Measurements from ENCODE around the gene LRRC49.
"Not testable (repeated sequence)": the region's sequence is repeated elsewhere in the genome, so short reads cannot be mapped to it uniquely, and the experiment has no call there.

The LRRC49 gene

DNA sequence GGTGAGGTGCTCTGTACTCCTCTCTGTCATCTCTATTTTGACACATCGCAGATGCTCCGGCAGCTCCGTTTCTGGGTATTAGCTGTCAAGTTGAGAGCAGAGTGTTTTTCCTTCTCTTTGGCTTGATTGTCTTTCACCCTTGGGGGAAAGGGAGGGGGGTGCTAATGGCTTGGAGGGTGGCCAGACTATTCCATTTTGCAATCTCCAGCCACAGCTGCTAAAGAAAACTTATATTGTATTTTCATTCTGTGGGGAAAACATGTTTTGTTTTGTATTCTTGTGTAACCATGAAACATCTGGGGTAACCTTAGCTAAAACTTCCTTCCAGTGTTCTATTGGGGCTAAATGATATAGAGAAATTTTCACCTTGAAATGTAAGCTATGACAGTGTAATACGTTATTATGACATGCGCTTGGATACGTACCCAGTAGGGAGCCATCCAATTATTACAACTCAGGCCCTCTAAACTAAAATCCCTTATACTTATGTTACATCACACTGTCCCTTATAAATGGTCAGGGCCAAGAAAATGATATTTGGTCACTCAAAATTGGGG is 24.6 kb upstream of the LRRC49 start:
- peak; percentile 77 for DNase-seq (ENCODE audit: low read depth)

DNA sequence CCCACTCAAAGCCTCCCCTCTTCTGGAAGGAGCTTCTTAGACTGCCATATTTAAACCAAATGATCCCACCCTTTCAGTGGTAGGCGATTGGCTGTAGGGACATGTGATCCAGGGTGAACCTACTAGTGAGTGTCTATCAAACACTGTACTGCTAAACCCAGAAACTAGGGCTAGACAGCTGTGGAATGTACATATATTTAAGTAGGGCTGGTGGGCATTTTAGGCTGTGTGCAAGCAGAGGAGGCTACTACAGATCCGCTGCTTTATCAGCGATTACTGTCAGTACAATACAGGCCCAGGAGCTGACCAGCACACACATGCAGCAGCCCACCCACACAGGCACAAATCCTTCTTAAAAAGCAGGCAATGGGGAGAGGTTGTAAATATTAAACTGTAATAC is 23.3 kb upstream of the LRRC49 start:
- no peak for DNase-seq (ENCODE audit: low read depth)

DNA sequence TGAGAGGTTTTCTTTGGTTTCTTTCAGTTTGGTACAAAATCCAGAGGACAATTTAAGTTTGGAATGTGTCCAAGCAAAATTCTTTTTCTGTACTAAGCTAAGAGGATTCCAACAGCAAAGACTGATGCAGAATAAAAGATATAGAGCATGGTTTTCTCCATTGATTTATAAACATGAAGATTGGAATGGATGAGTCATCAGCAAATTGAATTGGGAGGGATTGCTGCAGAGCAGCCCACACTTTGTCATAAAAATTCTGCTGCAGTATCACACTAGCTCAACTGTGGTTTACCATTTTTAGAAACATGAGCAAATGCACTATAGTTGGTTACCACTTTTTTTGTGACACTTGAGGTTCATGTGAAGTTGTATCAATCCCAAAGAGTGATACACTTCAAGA is 22.6 kb upstream of the LRRC49 start:
- DNase-seq (ENCODE audit: low read depth), result peak; percentile 79

DNA sequence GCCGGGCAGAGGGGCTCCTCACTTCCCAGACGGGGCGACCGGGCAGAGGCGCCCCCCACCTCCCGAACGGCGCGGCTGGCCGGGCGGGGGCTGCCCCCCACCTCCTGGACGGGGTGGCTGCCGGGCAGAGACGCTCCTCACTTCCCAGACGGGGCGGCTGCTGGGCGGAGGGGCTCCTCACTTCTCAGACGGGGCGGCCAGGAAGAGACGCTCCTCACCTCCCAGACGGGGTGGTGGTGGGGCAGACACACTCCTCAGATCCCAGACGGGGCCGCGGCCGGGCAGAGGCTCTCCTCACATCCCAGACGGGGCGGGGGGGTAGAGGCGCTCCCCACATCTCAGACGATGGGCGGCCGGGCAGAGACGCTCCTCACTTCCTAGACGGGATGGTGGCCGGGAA is 21.1 kb upstream of the LRRC49 start:
- not testable (repeated sequence) for DNase-seq (ENCODE audit: low read depth)

DNA sequence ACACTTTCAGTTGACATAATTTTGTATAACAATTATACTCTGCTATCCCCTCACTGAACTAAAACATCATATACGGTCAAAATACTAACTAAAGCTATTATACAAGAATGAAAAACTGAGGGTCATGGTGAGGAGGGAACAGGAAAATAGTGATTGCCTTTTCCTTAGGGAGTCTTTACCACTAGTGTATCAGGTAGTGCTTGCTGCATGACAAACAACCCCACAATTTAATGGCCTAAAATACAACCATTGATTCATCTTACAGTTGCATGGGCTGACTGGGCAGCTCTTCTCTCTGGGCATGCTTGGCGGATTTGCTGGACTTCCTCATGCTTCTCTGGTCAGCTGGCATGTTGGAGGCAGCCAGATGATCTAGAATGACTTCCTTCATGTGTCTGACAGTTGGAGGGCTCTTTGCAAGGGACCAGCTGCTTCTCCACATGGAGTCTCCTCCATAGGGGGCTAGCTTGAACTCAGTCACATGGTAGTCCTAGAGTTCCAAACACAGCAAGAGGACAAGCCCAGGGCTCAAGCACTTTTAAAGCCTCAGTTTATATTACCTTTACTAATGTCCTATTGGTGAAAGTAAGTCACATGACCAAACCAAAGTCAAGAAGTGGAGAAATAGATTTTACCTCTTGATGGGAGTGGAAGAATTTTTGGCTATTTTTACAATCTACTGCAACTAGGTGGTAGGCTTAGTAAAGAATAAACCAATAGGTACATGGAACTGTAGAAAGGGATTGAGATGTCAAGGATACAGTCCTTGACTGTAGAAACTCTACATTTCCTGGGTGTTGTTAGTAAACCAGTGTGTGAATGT is 19.2 kb upstream of the LRRC49 start:
- DNase-seq (ENCODE audit: low read depth), result no peak

DNA sequence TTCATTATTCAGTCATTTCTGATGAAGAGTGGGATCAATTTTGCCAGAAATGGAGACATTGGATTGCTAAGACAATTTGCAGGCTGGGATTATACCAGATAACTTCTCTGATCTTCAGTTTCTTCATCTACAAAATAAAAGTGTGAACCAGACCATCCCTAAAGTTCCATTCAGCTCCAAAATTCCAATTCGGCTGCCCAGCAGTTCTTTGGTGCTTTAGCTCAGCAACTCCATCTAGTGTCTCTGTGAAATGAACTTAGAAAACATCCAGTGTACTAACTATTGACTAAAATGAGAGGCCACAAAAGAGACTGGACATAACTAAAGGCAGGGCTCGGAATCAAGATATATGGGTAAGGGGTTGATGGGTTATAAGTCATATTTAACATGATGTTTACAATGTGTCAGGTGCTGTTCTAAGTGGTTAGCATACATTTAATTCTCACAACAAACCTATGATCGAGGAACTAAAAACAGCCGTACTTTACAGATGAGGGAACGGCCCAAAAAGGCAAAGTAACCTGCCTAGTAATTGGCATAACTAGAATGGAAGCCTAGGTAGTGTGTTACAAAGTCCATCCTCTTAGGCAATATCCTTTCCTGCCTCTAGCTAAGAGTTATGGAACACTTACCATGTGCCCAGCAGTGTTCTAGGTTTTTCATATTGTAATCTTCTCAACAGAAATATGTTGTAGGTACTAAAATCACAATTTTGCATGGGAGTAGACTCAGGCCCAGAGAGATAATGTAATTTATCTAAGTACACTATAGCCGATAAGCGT is 17.4 kb upstream of the LRRC49 start:
- DNase-seq (ENCODE audit: low read depth), result no peak

DNA sequence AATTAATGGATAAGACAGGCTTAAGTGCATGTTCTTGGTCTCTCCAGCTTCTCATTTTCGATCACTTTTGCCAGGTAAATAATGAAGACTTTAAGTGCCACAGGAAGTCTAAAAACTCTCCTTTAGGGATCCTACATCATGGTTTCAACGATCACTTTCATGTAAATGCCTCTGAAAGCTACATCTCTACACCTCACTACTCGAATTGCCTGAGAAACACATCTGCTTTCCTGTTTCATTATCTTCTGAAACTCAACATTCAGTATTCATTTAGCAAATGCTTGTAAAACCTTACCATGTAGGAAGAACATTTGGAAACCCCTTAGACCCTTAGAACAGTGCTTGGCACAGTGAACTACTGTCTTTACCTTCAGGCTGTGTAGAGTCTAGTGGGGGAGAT is 16.6 kb upstream of the LRRC49 start:
- no peak for DNase-seq (ENCODE audit: low read depth)

DNA sequence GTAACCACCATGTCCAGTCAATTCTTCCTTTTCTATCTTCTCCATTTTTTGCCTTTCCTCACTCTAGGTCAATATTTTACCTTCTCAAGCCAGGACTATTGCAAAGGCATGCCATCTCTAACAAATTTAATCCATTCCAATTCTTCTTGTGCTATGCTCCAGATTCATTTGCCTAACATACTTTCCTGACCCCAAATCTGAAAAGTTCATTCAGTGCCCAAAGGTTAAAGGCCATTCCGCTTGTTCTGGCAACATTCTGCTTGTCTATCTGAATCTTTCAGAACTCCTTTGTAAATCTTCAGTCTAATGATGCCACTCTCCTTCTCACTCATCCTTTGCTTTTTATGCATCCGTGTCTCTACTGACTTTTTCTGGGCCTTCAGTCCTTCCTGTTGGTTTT is 15.9 kb upstream of the LRRC49 start:
- DNase-seq (ENCODE audit: low read depth), result no peak

DNA sequence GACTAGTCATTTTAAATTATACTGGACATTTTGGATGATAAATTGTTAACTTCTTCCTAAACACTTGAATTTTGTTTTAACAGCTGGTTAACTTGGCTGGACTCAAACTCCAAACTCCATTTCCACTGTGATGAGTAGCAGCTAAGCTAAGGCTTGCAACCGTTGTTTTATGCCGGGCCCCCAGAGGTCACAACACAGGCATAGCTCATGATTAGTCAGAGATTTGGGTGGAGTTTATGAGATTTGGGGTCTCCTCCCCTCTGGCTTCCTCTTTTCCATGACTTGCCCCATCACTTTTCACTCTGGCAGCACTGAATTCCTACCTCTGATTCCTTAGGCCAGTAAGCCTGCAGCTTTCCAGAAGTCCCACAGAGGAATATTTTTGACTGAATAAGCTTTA is 13.2 kb upstream of the LRRC49 start:
- DNase-seq (ENCODE audit: low read depth), result peak; percentile 91

DNA sequence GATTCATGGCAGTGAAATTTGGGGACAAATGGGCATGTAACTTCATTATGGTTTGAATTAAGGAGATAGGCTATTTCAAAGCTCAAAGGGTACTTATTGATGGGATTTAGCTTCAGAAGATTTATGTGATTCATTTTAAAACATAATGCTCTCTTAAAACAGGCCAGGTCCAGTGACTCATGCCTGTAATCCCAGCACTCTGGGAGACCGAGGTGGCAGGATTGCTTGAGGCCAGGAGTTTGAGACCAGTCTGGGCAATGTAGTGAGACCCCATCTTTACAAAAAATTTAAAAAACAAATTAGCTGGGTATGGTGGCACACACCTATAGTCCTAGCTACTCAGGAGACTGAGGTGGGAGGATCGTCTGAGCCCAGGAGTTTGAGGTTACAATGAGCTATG is 11.8 kb upstream of the LRRC49 start:
- no peak for DNase-seq (ENCODE audit: low read depth)

DNA sequence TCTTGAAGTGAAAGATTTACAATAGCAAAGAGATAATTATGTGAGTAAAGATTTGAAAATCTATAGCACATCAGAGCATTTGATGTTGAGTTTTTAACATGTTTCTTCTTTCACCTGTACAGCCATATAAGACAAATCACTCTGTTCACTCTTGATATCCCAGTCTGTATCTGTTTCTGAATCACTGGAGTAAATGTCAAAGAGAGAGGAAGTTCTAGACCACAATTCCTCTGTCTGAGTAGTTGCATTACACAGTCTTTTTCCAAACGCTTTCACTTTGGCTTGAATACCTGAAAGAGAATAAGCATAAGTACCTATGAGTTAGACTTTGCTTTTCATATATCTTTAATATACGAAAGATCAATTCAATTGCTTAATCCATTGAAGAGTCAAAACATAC is 10.3 kb upstream of the LRRC49 start:
- no peak for DNase-seq (ENCODE audit: low read depth)

DNA sequence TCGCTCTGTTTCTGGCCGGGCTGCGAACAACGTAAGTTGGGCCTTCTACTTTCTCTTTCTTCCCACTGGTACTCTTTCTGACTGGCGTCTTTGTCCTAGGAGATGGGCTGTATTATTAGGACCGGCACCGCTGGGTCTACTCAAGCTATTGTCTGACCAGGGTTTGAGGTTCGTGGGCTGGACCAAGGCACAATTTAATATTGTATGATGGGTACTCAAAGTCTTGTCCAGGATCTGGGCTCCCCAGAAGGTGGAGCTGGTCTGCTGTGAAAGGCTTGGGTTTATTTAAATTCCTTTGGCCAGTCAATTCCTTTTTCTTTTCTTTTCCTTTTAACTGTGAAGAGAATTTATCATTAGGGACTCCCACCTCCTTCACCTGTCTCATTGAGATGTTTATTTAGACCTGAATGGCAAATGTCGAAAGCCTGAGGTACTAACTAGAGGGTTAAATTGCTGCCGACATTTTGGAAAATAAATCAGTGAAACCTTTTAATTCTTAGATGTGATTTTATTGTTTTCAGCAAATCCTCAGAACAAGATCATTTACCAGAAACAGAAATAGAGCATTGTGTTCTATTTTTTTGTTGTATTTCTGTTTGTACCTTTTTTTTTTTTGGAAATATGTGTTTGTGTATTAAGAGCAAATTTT is 410 bp downstream of the LRRC49 start:
- DNase-seq (ENCODE audit: low read depth), result peak; percentile 65

DNA sequence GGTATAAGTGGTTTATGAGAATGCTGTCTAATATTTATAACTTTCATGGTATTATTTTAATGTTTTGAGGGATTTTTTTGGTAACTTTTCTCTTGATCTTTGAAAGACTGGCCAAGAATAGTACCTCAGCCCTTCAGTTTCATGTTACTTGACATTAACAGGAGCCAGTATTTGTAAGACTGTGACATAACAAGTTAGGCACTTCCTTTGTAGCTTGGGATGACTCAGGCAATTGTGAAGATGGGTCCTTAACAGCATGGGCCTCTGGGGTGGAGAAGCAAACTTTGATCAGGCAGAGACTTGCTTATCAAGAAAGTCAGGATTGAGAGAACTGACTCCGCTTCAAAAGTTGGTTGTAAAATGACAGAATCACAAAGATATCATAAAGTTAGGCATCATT is 9.5 kb downstream of the LRRC49 start:
- DNase-seq (ENCODE audit: low read depth), result peak; percentile 57

DNA sequence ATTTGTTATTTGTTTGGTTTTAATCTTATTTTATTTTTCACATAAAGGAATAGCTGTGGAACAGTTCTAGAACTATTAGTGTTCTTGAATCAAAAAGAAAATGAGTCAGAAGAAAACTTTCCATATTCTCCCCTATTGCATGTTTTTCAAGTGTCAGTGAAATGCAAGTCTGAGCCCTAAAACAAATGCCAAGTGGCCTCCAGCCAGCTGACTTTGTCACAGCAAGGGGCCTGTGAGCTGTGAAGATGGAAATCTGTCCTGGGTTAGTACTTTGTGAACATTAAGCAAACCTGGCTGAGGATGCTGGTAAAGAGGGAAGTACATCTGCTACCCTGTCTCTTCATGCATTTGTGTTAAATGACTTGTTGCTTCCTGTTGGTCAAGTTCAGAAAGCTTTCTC is 14.2 kb downstream of the LRRC49 start:
- no peak for DNase-seq (ENCODE audit: low read depth)

DNA sequence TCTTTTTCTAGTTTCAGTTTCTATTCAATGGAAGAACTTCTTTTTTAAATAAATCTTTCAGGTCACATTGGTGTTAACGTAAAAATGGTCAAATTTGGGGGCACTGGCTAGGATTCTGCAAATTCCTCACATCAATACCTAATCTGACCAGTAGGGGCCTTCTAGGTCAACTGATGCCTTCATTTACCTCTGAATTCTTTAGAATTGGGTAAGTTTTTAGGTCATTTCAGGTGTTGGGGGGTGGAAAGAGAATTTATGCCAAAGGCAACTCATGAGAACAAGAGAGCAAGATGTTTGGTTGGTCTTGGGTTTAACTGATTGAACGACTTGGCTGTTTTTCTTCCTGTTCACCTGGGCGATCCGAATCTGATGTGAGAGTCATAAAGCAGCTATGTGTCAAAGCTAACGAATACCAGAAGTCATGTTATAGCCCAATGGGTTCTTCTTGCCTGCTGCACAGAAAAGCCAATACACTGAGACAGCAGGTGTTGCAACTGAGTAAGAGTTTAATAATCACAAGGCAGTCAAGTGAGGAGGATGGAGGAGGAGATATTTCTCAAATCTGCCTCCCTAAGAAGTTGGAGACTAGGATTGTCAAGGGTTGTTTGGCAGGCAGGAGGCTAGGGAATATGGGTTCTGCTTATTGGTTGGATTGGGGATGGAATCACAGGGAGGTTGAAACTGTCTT is 15.3 kb downstream of the LRRC49 start:
- DNase-seq (ENCODE audit: low read depth), result no peak

DNA sequence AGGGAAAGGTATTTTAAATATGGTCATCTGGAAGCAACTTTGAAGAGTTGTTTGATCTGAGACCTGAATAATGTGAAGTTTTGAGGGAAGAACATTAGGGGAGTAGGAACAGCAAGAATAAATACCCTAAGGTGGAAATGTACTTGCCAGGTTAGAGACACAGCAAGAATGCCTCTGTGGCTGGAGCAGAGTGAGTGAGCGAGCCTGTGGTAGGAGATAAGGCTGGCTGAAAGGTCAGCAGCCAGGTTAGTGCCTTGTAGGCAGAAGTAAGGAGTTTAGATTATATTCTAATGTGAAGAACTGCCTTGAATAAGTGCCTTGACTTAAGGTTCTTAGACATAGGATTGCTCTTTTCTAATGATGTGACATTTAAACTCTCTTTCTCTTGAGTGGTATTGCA is 18.3 kb downstream of the LRRC49 start:
- no peak for DNase-seq (ENCODE audit: low read depth)

DNA sequence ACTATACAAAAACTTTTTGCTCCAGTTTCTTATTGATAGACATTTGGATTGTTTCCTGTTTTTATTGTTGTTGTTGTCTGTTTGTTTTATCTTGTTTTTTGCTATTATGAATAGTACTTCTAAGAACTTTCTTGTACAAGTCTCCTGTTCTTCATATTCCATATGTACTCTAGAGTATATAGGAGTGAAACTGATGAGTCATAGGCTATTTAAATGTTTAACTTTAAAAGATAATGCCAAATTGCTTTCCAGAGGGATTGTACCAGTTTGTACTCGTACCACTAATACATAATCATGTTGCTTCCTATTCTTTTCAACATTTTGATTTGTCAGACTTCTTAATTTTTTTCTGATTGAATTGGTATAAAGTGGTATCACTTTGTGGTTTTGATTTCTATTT is 19.6 kb downstream of the LRRC49 start:
- no peak for DNase-seq (ENCODE audit: low read depth)

DNA sequence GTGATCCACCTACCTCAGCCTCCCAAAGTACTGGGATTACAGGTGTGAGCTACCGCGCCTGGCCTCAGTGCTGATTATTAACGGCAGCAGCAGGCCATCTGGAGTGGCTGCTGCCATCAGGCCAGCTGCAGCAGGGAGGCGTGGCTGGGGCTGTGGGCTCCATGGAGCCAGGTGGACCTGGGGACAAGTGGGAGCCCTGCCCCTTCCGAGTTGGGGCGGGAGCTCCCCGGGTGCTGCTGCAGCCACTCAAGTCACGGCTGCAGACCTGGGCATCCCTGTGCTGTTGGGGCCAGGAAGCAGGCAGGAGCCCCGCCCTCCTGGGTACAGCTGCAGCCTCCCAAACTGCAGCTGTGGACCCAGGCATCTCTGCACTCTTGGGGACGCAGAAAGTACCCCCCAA is 23.9 kb downstream of the LRRC49 start:
- DNase-seq (ENCODE audit: low read depth), result no peak

DNA sequence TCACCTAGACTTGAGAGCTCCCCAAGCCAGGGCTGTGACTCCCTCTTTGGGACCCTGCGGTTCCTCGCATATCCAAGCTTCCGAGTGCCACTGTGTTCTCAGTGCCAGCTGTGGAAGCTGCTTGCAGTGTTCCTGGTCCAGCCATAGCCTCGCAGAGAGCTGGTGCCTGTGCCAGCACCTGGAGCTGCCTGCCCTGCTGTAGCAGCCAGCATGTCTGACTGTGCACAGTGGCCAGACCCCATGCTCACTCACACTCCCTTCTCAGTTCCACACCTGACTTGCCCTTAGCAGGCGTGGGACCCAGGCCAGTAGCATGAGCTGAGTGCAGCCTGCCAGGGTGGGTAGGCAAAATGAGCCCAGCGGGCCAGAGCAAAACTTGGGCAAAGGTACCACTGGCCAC is 25.3 kb downstream of the LRRC49 start:
- DNase-seq (ENCODE audit: low read depth), result no peak

DNA sequence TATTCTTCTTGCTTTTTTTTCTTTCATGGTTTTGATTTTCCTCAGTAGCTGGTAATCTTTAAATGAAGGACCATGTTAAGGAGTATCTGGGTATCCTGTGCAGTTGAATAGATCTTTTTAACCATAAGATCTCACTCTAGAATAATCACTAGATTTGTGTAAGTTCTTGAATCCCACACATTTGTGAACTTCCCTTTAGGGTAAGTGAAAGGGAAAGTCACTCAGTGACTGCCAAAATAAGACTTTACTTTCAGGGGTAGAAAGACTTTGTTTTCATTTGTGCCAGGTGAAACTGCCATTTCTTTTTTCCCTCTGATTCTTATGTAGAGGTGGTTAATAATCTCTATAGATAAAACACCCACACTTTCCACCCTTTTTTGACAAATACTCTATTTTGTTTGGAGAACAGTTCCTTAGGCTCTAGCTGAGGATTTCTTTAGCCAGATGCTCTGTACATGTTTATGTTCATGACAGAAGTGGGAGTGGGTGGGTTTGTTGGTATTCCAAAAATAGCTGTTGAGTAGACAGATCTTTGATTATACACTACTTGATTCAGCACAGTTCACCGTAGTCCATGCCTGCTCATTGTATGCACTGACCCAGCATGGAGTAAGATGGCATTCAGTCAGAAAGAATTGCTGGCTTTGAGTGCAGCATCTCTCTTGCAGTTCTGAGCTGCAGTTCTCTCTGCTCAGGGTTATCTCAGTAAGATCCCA is 28.5 kb downstream of the LRRC49 start:
- no peak for DNase-seq (ENCODE audit: low read depth)

DNA sequence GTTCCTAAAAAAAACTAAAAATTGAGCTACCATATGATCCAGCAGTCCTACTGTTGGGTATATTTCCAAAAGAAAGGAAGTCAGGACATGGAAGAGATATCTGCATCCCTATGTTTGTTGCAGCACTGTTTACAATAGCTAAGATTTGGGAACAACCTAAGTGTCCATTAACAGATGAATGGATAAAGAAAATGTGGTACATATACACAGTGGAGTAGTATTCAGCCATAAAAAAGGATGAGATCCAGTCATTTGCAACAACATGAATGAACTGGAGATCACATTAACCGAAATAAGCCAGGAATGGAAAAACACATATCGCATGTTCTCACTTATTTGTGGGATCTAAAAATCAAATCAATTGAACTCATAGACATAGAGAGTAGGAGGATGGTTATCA is 29.5 kb downstream of the LRRC49 start:
- DNase-seq (ENCODE audit: low read depth), result no peak
